ENCODE measurements around the gene CACNA1S. TPM values are rescaled to one million over a fixed set of nuclear protein-coding genes. Genes with fewer than 3 reads are reported as not detected.
A peak's percentile ranks its signal among the peaks of the same experiment; 100 is the strongest.

Gene CACNA1S
- total RNA-seq, 1 experiment from 2014 or later, result not detected

DNA sequence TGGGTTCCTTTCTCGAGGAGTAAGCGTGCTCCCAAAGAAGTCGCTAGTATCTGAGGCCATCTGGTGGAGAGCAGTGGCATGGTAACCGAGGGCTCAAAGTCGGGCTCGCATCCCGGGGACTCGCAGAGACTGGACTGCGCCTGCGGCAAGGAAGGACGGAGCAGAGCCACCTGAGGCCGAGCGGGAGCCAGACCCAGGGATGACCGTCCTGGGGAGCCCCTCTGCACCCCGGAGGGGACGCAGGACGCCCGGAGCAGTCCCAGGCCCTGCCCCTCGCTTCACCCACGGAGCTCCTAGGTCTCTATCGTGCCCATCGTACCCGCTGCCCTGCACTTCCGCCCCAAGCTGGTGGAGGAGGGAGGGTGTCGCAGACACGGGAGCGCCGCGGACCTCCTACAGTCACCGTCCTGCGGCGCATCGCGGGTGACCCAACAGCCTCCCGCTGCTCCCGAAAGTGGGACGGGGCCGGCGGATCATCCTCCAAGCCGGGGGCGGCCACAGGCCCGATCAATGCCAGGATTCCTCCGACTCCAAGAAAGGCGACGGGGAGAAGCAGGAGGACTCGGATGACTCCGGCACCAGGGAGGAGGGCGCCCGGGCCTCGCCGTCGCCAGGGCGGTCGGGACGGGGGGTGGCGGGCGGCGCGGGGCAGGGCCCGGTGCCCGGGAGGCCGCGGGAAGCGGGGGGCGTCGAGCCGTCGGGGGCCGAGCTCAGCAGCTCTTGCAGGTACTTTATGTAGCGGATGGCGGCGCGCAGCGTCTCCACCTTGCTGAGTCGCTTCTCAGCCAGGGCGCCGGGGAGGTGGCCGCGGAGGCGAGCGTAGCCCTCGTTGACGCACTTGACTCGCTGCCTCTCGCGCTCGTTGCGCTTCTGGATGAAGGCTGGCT, 2.3 kb upstream of the CACNA1S start:
- H3K36me3 ChIP-seq (ENCODE audit: insufficient read depth, low read length, poor library complexity, severe bottlenecking), result no peaks in the 10 kb centered on the region
- no peak overlapping the region for H3K27ac ChIP-seq (ENCODE audit: low read depth, low read length, poor library complexity, severe bottlenecking)
- TF ChIP-seq, protein P1, sequence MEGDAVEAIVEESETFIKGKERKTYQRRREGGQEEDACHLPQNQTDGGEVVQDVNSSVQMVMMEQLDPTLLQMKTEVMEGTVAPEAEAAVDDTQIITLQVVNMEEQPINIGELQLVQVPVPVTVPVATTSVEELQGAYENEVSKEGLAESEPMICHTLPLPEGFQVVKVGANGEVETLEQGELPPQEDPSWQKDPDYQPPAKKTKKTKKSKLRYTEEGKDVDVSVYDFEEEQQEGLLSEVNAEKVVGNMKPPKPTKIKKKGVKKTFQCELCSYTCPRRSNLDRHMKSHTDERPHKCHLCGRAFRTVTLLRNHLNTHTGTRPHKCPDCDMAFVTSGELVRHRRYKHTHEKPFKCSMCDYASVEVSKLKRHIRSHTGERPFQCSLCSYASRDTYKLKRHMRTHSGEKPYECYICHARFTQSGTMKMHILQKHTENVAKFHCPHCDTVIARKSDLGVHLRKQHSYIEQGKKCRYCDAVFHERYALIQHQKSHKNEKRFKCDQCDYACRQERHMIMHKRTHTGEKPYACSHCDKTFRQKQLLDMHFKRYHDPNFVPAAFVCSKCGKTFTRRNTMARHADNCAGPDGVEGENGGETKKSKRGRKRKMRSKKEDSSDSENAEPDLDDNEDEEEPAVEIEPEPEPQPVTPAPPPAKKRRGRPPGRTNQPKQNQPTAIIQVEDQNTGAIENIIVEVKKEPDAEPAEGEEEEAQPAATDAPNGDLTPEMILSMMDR (conservative IDR thresholded peaks at IDR 0.05; ENCODE audit: low read depth, low read length), result peak; percentile 91
- TF ChIP-seq EZH2 (IDR thresholded peaks at IDR 0.05; ENCODE audit: borderline replicate concordance, low read depth, low read length, poor library complexity, severe bottlenecking), result no peak
- ChIA-PET POLR2A (ENCODE audit: low non-redundant PET) (interaction anchor here (0.6 kb wide), 1 partner anchor 966 kb away, joined by 7 read pairs; no protein-coding TSS in a partner anchor), CTCF (interaction anchor here (0.6 to 2.7 kb wide), 6 partner anchors 28 to 556 kb away, joined by 4 to 42 read pairs (median 9); no protein-coding TSS in a partner anchor)
- no peaks in the 10 kb centered on the region for H3K9me3 ChIP-seq (ENCODE audit: low read depth, low read length, poor library complexity, severe bottlenecking)
- peak overlapping the region; percentile 64 for H3K4me3 ChIP-seq (ENCODE audit: low read depth, low read length, poor library complexity, severe bottlenecking)
- intact Hi-C loops (cut with micrococcal nuclease; ENCODE audit: unreplicated experiment), result loop anchor here (1.0 to 10.0 kb wide), 3 partner anchors 28 to 560 kb away; no protein-coding TSS in a partner anchor
- peaks cover 8% of the 10 kb centered on the region for H3K4me1 ChIP-seq (ENCODE audit: insufficient read depth, low read length, poor library complexity, severe bottlenecking)
- peak; percentile 97 for DNase-seq (ENCODE audit: low spot score)
- no TSS peak for BruUV-seq (replicated peaks)
- H3K27me3 ChIP-seq (replicated peaks; ENCODE audit: insufficient read depth, low read depth, low read length, poor library complexity), result no peaks in the 10 kb centered on the region

DNA sequence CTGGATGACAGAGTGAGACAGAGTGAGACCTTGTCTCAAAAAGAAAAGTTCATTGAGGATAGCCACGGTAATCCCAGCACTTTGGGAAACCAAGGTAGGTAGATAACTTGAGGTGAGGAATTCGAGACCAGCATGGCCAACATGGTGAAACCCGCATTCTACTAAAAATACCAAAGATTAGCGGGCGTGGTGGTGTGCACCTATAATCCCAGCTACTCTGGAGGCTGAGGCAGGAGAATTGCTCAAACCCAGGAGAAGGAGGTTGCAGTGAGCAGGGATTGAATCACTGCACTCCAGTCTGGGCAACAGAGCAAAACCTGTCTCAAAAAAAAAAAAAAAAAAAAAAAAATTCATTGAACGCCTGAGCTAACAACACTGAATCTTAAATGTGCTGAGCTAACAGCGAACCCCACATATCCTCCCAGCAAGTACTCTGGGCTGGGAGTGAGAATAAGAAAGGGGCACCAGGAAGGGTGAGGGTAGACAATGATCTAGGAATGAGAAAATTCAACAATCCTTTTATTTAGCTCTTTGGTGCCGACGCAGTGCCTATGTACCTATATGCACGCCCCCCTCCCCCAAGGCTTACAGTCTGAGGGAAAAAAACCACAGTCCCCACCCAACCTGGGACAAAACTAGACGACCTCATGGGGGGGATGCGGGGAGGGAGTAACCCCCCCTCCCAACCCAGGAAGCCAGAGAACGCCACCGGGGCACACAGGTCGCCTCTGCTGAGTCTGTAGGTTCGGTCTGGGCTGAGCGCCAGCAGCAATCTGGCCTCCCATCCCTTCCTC, 1.4 kb upstream of the CACNA1S start:
- no peaks in the 10 kb centered on the region for H3K36me3 ChIP-seq (ENCODE audit: insufficient read depth, low read length, poor library complexity, severe bottlenecking)
- intact Hi-C loops (cut with micrococcal nuclease; ENCODE audit: unreplicated experiment), result loop anchor here (1.0 to 10.0 kb wide), 3 partner anchors 27 to 559 kb away; no protein-coding TSS in a partner anchor
- peak overlapping the region; percentile 64 for H3K4me3 ChIP-seq (ENCODE audit: low read depth, low read length, poor library complexity, severe bottlenecking)
- H3K27ac ChIP-seq (ENCODE audit: low read depth, low read length, poor library complexity, severe bottlenecking), result no peak overlapping the region
- TF ChIP-seq, protein P1 (conservative IDR thresholded peaks at IDR 0.05; ENCODE audit: low read depth, low read length), result no peak
- no peak for TF ChIP-seq EZH2 (IDR thresholded peaks at IDR 0.05; ENCODE audit: borderline replicate concordance, low read depth, low read length, poor library complexity, severe bottlenecking)
- H3K9me3 ChIP-seq (ENCODE audit: low read depth, low read length, poor library complexity, severe bottlenecking), result no peaks in the 10 kb centered on the region
- H3K4me1 ChIP-seq (ENCODE audit: insufficient read depth, low read length, poor library complexity, severe bottlenecking), result peaks cover 8% of the 10 kb centered on the region
- H3K27me3 ChIP-seq (replicated peaks; ENCODE audit: insufficient read depth, low read depth, low read length, poor library complexity), result no peaks in the 10 kb centered on the region
- POLR2A ChIA-PET (ENCODE audit: low non-redundant PET), result interaction anchor here (0.6 kb wide), 1 partner anchor 967 kb away, joined by 7 read pairs; no protein-coding TSS in a partner anchor
- CTCF ChIA-PET, result interaction anchor here (0.5 to 2.7 kb wide), 7 partner anchors 28 to 555 kb away, joined by 3 to 42 read pairs (median 9); no protein-coding TSS in a partner anchor
- no TSS peak for BruUV-seq (replicated peaks)
- DNase-seq (ENCODE audit: low spot score), result no peak

DNA sequence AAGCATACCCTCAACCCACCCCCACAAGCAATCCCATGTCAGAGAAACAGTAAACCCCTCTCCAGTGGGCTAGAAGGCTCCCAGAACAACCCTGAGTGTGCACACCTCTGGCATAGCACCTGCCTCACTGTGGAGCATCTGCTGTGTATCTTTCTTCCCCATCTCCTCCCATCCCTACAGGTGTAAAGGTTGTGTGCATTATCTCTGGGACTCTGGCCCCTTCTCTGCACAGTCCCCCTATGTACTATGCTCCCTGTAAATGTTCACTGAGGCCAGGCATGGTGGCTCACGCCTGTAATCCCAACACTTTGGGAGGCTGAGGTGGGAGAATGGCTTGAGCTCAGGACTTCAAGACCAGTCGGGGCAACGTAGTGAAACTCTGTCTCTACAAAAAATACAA, 700 bp upstream of the CACNA1S start:
- H3K36me3 ChIP-seq (ENCODE audit: insufficient read depth, low read length, poor library complexity, severe bottlenecking), result no peaks in the 10 kb centered on the region
- H3K27me3 ChIP-seq (replicated peaks; ENCODE audit: insufficient read depth, low read depth, low read length, poor library complexity), result no peaks in the 10 kb centered on the region
- CTCF ChIA-PET, result interaction anchor here (2.1 to 2.7 kb wide), 2 partner anchors 133 to 141 kb away, joined by 20 to 42 read pairs; no protein-coding TSS in a partner anchor
- H3K4me1 ChIP-seq (ENCODE audit: insufficient read depth, low read length, poor library complexity, severe bottlenecking), result peaks cover 8% of the 10 kb centered on the region
- no peak for DNase-seq (ENCODE audit: low spot score)
- no peak overlapping the region for H3K27ac ChIP-seq (ENCODE audit: low read depth, low read length, poor library complexity, severe bottlenecking)
- TF ChIP-seq EZH2 (IDR thresholded peaks at IDR 0.05; ENCODE audit: borderline replicate concordance, low read depth, low read length, poor library complexity, severe bottlenecking), result no peak
- BruUV-seq (replicated peaks), result no TSS peak
- intact Hi-C loops (cut with micrococcal nuclease; ENCODE audit: unreplicated experiment), result loop anchor here (10.0 kb wide), 1 partner anchor 558 kb away; no protein-coding TSS in a partner anchor
- POLR2A ChIA-PET (ENCODE audit: low non-redundant PET), result no interaction called here
- no peak overlapping the region for H3K4me3 ChIP-seq (ENCODE audit: low read depth, low read length, poor library complexity, severe bottlenecking)
- H3K9me3 ChIP-seq (ENCODE audit: low read depth, low read length, poor library complexity, severe bottlenecking), result no peaks in the 10 kb centered on the region

Measured in A673 (cell line).